HEK293T (cell line): ENCODE results near the gene CHRND.

Experiments used
- CTCF ChIA-PET: fragments of 350-600 bp; formaldehyde crosslinking; extraction: SDS; loops from one replicate; lab custom pipeline; 2021; ENCODE audit warnings: antibody characterized with exemption, inconsistent platforms; lab: Yijun Ruan, JAX
- POLR2A ChIA-PET: fragments of 350-600 bp; formaldehyde crosslinking; extraction: SDS; loops from one replicate; lab custom pipeline; 2020; ENCODE audit warnings: antibody characterized with exemption, inconsistent platforms; lab: Yijun Ruan, JAX
- DNase-seq: peaks from one replicate; pipeline ENCODE4 v3.0.0; 2012; ENCODE audit warnings: mixed read lengths; ENCODE audit errors: extremely low spot score
- ARNT ChIP-seq: fragments of 450-650 bp; IDR thresholded peaks from 2 replicates; pipeline ENCODE4 v1.6.1; 2017; ENCODE audit warnings: mild to moderate bottlenecking
- BHLHE40 ChIP-seq: fragments of 450-650 bp; IDR thresholded peaks from 2 replicates; pipeline ENCODE4 v1.6.1; 2016; ENCODE audit warnings: mild to moderate bottlenecking, moderate library complexity, borderline replicate concordance
- CTBP1 ChIP-seq: fragments of 450-650 bp; IDR thresholded peaks from 2 replicates; pipeline ENCODE4 v1.6.1; 2016; ENCODE audit warnings: borderline replicate concordance
- ELF4 ChIP-seq: fragments of 450-650 bp; IDR thresholded peaks from 2 replicates; pipeline ENCODE4 v1.6.1; 2017; ENCODE audit warnings: antibody characterized with exemption
- FOXA1 ChIP-seq: fragments of 450-650 bp; IDR thresholded peaks from 2 replicates; pipeline ENCODE4 v1.6.1; 2016; ENCODE audit warnings: mild to moderate bottlenecking
- FOXK2 ChIP-seq: fragments of 450-650 bp; IDR thresholded peaks from 2 replicates; pipeline ENCODE4 v1.6.1; 2016; ENCODE audit warnings: mild to moderate bottlenecking
- FOXM1 ChIP-seq: fragments of 450-650 bp; IDR thresholded peaks from 2 replicates; pipeline ENCODE4 v1.6.1; 2017; ENCODE audit warnings: mild to moderate bottlenecking, borderline replicate concordance
- HDGF ChIP-seq: fragments of 450-650 bp; IDR thresholded peaks from 2 replicates; pipeline ENCODE4 v1.6.1; 2017; ENCODE audit warnings: antibody characterized with exemption, borderline replicate concordance
- L3MBTL2 ChIP-seq: fragments of 450-650 bp; conservative IDR thresholded peaks from 2 replicates; pipeline ENCODE4 v1.6.1; 2016; ENCODE audit warnings: mild to moderate bottlenecking
- LEF1 ChIP-seq: fragments of 450-650 bp; IDR thresholded peaks from 2 replicates; pipeline ENCODE4 v1.6.1; 2017; ENCODE audit warnings: mild to moderate bottlenecking, borderline replicate concordance
- NFRKB ChIP-seq: fragments of 450-650 bp; IDR thresholded peaks from 2 replicates; pipeline ENCODE4 v1.6.1; 2016; ENCODE audit warnings: mild to moderate bottlenecking, moderate library complexity
- PKNOX1 ChIP-seq: fragments of 450-650 bp; IDR thresholded peaks from 2 replicates; pipeline ENCODE4 v1.6.1; 2016
- SP1 ChIP-seq: fragments of 450-650 bp; IDR thresholded peaks from 2 replicates; pipeline ENCODE4 v1.6.1; 2017
- TARDBP ChIP-seq: fragments of 450-650 bp; IDR thresholded peaks from 2 replicates; pipeline ENCODE4 v1.6.1; 2016
- ZNF384 ChIP-seq: fragments of 450-650 bp; IDR thresholded peaks from 2 replicates; pipeline ENCODE4 v1.6.1; 2016

The CHRND gene

GRCh38 chr2:232539298-232540231, 13.6 kb downstream of the CHRND start, which contains the start of gene CHRNG:
TSS of gene CHRNG (plus strand) at chr2:232539692. CDS start at chr2:232539748, 56 bp downstream.
- no peak for DNase-seq
- TF ChIP-seq ELF4, result no peak
- TF ChIP-seq FOXA1, result no peak
- no peak for TF ChIP-seq FOXK2
- no peak for TF ChIP-seq BHLHE40
- no peak for TF ChIP-seq PKNOX1
- no peak for TF ChIP-seq NFRKB
- TF ChIP-seq L3MBTL2, result no peak
- no peak for TF ChIP-seq ARNT
- no peak for TF ChIP-seq HDGF
- TF ChIP-seq TARDBP, result no peak
- TF ChIP-seq FOXM1, result no peak
- no peak for TF ChIP-seq SP1
- no peak for TF ChIP-seq CTBP1
- TF ChIP-seq LEF1, result no peak
- ChIA-PET CTCF (interaction anchor here (1.2 kb wide), 1 partner anchor 17 kb away, joined by 3 read pairs; no protein-coding TSS in a partner anchor), POLR2A (interaction anchor here (2.0 kb wide), 1 partner anchor 11 kb away, joined by 7 read pairs; the partner anchor contains the start of genes EIF4E2 and TIGD1)

- DNase-seq, result no peak
- ChIA-PET CTCF (no interaction called here), POLR2A (no interaction called here)
- no peak for TF ChIP-seq L3MBTL2
Observed at GRCh38 chr2:232540441-232541041, 14.6 kb downstream of the CHRND start.

GRCh38 chr2:232541195-232541960, 15.4 kb downstream of the CHRND start:
- ChIA-PET POLR2A (no interaction called here), CTCF (no interaction called here)
- no peak for DNase-seq
- no peak for TF ChIP-seq PKNOX1
- no peak for TF ChIP-seq FOXA1

GRCh38 chr2:232541961-232542714, 16.2 kb downstream of the CHRND start:
- no peak for TF ChIP-seq FOXK2
- no peak for TF ChIP-seq SP1
- TF ChIP-seq L3MBTL2, result no peak
- TF ChIP-seq FOXA1, result no peak
- no peak for TF ChIP-seq CTBP1
- TF ChIP-seq ELF4, result no peak
- TF ChIP-seq ZNF384, result no peak
- no peak for DNase-seq
- CTCF ChIA-PET, result no interaction called here
- POLR2A ChIA-PET, result interaction anchor here (0.9 kb wide), 1 partner anchor 8 kb away, joined by 4 read pairs; the partner anchor contains the start of genes EIF4E2 and TIGD1

- TF ChIP-seq LEF1 (no peak), CTBP1 (no peak), HDGF (no peak), TARDBP (no peak), FOXM1 (no peak), PKNOX1 (no peak), L3MBTL2 (no peak)
- ChIA-PET POLR2A (interaction anchor here (0.9 kb wide), 1 partner anchor 8 kb away, joined by 4 read pairs; the partner anchor contains the start of genes EIF4E2 and TIGD1), CTCF (no interaction called here)
- DNase-seq, result peak; percentile 3
Observed at GRCh38 chr2:232542715-232543467, 16.9 kb downstream of the CHRND start.
